HK-2 (cell line): ENCODE measurements around the gene GPD2.
"Not testable (repeated sequence)": the region's sequence is repeated elsewhere in the genome, so short reads cannot be mapped to it uniquely, and the experiment has no call there.

Experiments
- DNase-seq: peaks from one replicate; pipeline ENCODE4 v3.0.0-alpha.2; 2018; ENCODE audit not compliant: unreplicated experiment

The GPD2 gene

GRCh38 chr2:156590085-156590739, 154.0 kb downstream of the GPD2 start:
- no peak for DNase-seq

GRCh38 chr2:156592809-156593593, 156.8 kb downstream of the GPD2 start:
- no peak for DNase-seq

DNA sequence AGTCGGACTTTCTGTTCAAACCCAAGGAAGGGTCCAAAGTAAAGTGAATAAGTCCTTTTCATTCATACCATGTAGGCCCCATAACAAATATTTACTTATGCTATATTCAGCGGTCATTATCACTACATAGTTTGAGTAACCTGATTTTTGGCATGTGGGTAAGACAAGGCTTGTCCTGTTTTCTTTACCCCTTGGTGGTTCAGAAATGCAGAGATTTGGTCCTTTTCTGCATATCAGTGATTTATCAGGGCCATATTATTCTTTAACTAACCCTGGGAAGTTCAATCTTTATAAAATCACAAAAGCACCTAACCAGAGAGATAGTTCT, 157.4 kb downstream of the GPD2 start:
- no peak for DNase-seq

- no peak for DNase-seq
Measured at GRCh38 chr2:156598563-156598962, 162.4 kb downstream of the GPD2 start.

GRCh38 chr2:156600196-156600595, 164.0 kb downstream of the GPD2 start:
- no peak for DNase-seq

DNA sequence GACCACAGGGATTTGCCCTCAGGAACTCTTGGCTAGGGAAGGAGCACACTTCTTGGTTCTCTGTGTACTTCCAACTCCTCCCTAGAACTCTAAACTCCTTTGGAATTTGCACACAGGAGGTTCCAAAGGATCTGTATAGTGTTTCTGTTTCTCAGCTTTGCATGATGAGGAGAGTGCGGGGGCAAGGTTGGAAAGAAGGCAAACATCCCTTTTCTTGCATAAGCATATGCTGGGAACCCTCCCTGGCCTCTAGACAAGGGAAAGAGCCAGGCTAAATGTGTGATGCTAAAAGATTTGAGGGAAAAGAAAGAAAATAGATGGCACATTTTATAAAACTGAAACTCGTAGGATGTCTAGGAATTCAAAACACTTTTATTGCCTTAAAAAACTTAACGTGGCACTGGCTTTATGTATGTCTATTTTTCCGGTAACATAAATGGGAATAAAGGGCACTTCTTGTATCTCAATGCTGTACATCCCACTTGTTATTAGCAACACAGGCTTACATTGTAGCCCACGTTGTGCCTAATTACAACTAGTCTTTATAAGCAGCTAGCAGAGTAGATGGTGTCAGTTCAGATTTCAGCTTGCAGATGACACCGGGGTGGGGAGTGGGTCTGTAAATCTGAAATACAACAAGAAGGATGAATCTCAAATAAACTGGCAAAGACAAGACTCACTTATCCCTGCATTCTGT, 165.8 kb downstream of the GPD2 start:
- DNase-seq: no peak

DNA sequence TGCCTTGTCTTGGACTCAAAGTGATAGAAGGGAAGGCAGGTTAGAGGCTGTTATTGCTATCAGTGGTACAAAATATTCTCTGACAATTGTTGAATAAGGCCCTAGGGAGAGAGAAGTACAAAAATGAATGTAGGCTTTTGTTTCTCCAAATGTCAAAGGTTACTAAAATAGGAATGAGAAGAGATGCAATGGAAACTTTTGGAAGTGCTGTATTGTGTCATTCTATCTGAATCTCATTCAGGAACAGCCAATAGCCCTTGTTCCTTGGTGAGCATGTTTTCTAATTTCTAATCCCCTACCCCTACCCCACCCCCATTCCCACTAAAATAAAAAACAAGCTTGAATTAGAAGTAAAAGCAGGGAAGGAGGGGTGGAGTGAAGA, 166.4 kb downstream of the GPD2 start:
- no peak for DNase-seq

DNA sequence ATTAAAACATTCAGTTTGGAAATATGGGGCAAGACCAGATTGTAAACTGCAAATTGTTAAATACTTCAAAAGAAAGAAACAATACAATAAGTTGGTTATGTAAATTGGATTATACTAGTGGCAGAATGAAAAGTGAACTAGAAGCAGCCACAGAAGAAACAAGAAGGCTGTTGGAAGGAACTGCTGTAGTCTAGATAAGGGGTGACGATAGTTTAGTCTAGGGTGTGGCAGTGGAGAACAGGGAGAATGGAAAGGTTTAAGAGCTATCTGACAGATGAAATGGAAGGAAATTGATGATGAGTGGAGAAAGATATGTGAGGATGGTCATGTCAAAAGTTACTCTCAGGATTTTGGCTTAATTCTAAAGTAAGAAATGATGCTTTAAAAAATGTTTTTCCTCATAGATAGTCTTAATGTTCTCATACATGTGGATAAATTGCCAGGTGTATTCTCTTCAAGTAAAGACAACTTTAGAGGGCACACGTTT, 179.7 kb downstream of the GPD2 start:
- DNase-seq: no peak

GRCh38 chr2:156618071-156618470, 181.9 kb downstream of the GPD2 start:
- not testable (repeated sequence) for DNase-seq

DNA sequence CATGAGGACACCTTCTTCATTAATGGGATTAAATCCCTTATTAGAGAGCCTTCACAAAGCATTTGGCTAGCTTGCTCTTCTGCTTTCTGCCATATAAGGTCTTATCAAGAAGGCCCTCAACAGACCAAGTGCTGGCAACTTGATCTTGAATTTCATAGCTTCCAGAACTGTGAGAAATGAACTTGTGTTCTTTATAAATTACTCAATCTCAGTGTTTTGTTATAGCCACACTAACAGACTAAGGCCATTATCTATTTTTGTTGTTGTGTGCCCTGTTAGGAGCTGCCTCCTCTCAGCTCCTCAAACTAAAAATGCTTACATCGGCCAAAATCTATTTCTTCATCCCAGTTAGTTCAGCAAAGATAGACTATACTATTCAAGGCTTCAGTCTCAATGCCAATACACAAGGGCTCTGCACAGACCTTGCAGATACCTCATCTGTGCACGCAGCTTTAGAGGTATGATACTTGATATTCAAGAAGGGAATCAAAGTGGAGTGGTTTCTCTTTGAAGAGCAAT, 182.9 kb downstream of the GPD2 start:
- no peak for DNase-seq

GRCh38 chr2:156622491-156622890, 186.3 kb downstream of the GPD2 start:
- DNase-seq: no peak

DNA sequence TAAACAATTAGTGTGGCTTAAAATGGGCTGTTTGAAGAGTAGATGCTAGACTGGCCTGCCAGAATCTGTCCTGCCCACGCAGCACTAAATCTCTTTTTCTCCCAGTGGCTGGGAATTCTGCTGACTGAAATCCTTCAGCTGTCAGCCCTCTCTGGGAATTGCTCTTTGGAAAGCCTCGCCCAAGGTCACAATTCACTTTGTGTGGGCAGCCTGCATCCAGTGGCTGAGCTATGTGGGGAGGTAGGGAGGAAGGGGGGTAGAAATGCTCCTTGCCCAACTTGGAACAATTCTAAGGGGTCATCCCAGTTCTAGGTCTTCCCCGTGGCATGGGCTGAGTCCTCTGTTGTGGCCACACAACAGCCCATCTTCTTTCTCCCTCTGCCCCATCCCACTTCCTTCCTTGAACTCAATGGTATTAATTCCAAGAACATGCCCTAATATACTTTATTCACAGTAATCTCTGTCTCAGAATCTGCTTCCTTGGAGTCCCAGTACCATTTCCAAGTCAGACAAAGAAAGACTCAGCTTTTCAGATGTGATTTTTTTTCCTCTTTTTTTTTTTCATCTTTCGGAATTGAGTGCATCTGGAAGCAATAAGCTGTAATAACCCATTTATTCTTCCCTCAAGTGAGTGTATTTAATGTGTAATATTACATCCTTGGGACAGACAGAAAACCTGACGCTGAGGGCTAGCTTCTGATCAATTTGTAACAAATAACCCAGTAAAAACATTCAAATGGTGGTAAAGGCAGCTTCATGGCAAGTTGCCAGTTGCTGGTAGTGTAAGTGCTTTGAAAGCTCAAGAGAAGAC, 189.4 kb downstream of the GPD2 start:
- DNase-seq: no peak

- no peak for DNase-seq
Measured at GRCh38 chr2:156626931-156627330, 190.8 kb downstream of the GPD2 start.

DNA sequence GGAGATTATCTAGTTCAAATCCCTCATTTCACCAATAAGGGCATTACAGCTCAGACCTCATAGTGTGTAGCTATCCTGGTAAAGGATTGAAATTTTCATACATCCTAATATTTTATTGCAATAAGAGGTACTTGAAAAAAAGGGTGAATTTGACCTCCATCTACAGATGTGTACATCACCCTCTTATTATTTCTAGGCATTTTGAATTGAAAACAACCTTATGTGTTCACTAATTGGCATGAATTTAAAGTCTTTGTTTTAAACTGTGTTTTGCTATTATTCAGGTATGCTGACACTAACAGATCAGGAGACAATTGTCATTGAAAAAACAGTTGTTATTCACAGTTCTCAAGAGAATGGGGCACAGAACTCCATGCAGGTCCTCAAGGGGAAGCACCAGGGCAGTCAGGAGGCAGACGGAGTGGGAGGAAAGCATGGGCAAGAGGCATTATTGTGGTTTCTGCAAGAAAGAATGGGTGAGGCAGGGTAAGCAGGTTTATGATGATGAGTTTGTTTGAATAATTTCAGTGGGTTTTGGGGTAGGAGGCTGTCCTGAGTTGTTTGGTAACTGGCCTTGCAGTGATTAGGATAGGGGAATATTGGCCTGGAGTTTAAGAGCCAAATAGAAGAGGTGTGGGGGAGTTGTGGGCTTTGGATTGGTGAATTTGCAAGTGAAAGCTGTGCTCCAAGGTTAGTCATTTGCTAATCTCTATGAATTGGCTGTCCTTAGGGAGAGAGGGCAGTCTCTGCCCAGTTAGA, 194.6 kb downstream of the GPD2 start:
- DNase-seq: no peak

GRCh38 chr2:156635646-156636045, 199.5 kb downstream of the GPD2 start:
- no peak for DNase-seq
